ENCODE measurements around the gene WDR49. TPM values are rescaled to one million over a fixed set of nuclear protein-coding genes. Genes with fewer than 3 reads are reported as not detected.

WDR49 gene
- 0.50 and 0.87 TPM in 2 replicates for total RNA-seq

- DNase-seq (ENCODE audit: low read depth) = peak; percentile 47
Observed at GRCh38 chr3:167653760-167654159, at the start of gene WDR49. TSS of gene WDR49 (minus strand) at chr3:167653942. CDS start at chr3:167653425, 517 bp downstream.

GRCh38 chr3:167700926-167701325 lies 47.2 kb upstream of the WDR49 start:
- DNase-seq (ENCODE audit: low read depth) = no peak

GRCh38 chr3:167700046-167700445 lies 46.3 kb upstream of the WDR49 start:
- DNase-seq (ENCODE audit: low read depth) = no peak

DNA sequence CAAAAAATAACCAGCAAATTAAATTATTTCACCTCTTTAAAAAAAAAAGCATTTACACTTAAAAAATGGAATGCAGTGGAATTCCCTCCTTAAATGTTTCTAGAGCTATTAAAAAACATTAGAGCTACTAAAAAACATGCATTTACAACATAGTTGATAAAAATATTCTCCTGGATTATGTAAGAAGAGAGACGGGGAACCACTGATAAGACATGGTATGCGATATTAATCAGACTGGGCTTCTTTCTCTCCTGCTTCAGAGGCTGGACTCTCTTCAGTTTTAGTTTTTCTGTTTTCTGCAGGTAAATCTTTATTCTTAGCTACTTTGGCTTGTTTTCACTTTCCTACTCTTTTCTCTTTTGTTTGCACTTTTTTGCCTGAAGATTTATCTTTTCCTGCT lies 40.4 kb upstream of the WDR49 start:
- DNase-seq (ENCODE audit: low read depth) = no peak

DNA sequence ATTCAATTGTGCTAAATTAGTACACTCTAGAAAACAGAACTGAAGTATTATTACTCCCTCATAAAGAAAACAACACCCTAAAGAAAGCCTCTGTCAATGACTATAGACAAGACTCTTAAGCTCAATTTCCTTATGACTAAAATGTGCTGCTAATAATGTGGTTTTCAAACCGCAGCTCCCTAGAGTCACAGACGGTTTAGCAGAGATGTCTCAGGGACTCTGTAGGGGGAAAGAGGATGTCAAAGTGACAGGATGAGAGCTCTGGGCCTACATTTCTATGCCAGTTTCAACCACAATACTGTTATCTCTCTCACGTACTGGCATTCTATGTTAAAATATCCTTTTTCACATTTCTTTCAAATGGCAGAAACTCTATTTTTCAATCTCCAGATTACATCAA lies 37.6 kb upstream of the WDR49 start:
- no peak for DNase-seq (ENCODE audit: low read depth)

DNA sequence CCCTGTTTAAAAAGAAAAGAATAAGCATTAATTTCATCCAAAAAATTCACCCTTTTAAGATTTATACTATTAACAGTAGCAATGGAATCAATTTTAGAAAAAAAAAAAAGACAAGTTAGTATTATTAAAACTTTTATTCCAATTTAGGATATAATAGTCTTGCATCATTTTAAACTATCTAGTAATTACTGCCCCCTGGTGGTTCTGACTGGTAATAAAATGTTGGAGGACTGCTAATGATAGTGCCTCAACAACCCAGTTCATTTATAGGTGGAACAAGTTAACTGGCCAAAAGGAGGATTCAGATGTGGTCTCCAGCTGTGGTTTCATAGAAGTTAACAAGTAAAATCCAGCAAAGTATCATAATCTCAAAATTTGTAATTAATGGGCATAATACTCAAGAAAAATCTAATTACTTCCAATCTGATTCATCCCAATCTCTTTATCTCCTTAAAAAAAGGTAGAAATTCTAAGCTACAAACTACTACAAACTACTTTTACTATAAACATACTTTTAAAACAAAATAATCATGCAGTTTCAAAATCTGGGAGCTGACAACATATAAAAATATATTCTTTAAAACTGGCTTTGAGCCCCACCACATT lies 30.7 kb upstream of the WDR49 start:
- DNase-seq (ENCODE audit: low read depth) = peak; percentile 63

DNA sequence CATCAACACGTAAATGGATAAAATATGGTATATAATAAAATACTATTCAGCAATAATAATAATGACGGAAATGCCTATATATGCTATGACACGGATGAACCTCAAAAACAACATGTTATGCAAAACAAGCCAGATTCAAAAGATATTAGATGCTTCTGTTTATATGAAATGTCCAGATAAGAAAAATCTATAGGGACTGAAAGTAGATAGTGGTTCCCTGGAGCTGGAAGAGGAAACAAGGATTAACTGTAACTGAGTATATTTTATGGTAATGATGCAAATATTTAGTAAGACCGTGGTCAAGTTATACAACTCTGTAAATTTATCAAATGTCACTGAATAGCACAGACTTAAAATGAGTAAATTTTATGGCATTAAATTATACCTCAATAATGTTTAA lies 25.8 kb upstream of the WDR49 start:
- DNase-seq (ENCODE audit: low read depth) = no peak

DNA sequence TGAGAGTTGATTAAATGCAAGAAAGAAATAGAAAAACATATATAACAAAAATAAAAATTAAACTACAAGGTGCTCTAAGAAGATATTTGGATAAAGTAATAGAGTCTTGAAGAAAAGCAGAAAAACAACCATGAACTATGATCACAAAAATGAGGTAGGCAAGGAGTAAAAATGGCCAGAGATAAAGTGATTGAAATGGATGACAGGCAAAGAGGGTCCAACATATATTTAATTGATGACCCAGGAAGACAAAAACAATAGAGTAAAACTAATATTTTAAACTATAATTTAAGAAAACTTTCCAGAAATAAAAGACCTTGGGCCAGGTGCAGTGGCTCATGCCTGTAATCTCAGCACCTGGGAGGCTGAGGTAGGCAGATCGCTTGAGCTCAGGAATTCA lies 22.1 kb upstream of the WDR49 start:
- DNase-seq (ENCODE audit: low read depth) = no peak

DNA sequence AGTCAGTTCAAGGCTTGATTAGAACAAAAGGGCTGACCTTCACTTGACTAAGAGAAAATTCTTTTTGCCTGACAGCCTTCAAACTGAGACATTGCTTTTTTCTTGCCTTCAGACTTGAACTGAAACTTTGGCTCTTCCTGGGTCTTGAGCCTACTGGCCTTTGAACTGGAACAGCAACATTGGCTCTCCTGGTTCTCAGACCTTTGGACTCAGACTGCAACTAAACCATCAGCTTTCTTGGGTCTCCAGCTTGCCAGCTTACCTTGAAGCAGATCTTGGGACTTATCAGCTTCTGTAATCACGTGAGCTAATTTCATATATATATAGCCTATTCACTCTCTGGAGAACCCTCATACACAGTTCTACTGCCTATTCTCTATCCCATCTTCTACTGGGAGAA lies 19.5 kb upstream of the WDR49 start:
- no peak for DNase-seq (ENCODE audit: low read depth)

DNA sequence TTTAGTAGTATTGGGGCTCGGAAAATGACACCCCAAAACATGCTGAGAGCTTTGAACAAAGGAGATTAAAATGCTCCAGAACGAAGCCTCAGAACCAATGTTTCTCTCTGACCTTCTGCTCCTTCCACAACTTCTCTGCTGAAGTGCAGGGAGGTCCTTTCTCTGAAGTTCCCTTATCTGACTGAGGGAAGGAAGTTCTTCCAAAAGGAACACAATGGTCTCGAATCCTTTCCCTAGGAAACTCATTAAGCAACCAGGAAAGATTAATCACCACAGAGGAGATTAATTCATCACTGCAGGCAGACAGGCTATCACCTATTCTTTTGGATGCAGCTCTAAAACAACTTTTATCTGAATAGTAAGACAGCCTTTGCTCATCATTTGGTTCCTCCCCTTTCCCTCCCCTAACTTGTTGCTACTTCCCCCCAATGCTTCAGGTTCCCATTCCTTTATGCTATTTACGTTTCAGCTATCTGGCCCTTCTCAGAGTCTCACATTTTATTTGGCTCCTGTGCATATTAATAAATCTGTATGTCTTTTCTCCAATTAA lies 18.2 kb upstream of the WDR49 start:
- no peak for DNase-seq (ENCODE audit: low read depth)

- no peak for DNase-seq (ENCODE audit: low read depth)
Observed at GRCh38 chr3:167669699-167670098, 16.0 kb upstream of the WDR49 start.

DNA sequence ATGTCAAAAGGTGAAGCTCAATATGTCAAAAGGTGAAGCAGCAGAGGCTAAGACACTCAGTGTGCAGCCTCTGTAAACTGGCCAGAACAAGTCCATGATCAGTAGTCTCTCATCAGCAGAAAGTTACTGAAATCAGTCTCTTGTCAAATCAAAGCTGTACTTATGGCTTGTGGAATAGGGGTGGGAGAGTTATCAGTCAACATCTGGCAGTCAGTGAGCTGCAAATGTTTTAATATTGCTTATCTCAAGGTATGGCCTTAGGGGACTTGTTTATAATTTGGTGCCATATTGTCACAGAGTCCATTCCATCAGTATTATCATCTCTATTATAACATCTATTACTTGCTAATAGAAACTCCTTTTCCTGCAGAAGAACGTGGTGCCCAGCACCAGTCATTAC lies 14.9 kb upstream of the WDR49 start:
- DNase-seq (ENCODE audit: low read depth) = no peak

GRCh38 chr3:167666563-167666962 lies 12.8 kb upstream of the WDR49 start:
- DNase-seq (ENCODE audit: low read depth) = no peak

DNA sequence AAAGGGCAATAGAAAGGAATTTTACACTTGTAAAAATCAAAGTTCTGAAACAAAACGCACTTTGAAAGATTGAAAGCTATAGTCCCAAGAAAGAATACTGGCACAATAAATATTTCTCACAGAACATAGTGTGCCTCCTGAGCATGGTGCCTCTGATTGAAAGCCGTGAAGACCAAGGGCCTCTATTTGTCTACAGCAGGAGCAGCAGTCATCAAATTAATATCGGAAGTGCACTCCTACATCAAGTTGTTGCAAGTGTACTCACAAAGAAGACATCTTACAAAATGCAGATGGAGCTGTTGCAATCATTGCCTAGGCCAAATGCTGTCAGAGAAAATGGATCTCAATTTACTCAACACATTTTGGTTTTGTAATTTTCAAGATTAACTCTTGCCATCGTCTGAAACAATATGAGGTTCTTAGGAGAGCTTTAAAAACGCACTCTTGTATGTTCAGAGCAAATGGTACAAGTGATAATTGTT lies 9.2 kb upstream of the WDR49 start:
- DNase-seq (ENCODE audit: low read depth) = no peak

DNA sequence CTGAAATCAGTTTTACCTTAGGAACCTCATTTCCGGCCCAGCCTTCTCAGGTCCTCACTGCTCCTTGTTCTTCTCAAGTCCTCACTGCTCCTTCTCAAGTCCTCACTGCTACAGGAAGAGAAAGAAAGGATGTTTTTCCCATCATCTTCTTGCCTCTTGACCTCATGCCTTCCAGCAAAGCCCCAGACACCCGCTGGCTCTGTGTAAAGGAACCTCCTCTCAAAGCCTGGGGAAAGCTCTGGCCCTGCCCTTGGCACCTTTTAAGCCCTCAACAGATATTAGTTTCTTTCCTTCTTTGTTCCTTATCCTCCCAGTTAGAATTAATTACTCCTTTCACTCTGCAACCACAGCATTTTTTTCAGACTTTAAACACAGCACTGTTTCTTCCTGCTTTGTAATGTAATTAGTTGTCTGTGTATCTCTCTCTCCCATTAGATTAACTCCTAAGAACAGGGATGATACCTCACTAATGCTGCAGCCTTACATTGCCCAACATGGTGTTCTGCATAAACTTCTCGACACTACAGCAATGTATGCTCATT lies 4.0 kb upstream of the WDR49 start:
- no peak for DNase-seq (ENCODE audit: low read depth)

- no peak for DNase-seq (ENCODE audit: low read depth)
Observed at GRCh38 chr3:167656821-167657220, 3.1 kb upstream of the WDR49 start.

- DNase-seq (ENCODE audit: low read depth) = no peak
Observed at GRCh38 chr3:167653155-167653554, 587 bp downstream of the WDR49 start.

DNA sequence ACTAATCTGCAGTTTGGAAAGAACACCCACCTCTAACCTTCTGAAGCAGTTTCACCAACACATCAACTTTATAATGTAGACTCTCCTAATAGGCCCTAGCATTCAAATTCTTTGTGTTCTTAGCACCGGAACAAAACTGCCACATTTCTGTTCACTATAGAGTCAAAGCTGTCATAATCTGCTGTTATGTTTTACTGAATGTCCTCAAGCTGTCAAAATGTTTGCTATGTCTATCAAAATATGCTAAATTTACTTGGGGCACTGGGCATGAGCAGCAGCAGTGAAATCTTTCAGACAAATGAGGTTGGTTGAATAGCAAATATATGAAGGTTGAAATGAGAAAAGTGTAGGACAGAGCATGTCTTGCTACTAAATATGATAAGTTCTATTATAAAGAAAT lies 1.9 kb downstream of the WDR49 start:
- DNase-seq (ENCODE audit: low read depth) = no peak

GRCh38 chr3:167650459-167650858 lies 3.3 kb downstream of the WDR49 start:
- no peak for DNase-seq (ENCODE audit: low read depth)

- no peak for DNase-seq (ENCODE audit: low read depth)
Observed at GRCh38 chr3:167649746-167650145, 4.0 kb downstream of the WDR49 start.

DNA sequence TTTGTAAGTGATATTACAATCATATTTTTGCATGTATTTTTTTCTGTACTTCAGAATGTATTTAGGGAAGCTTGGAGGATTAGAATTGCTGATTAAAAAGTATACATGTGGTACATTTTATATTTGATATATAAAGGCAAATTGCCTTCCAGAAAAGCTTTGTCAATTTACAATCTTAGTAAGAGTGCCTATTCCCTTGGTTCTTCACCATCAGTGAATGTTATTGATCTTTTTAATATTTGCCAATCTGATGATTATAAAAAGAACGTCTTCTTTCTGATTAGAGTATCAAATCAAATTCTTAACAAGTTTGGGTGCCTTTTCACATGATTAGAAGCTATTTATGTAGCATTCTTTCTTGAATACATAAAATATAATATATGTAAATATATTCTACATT lies 9.1 kb downstream of the WDR49 start:
- no peak for DNase-seq (ENCODE audit: low read depth)

GRCh38 chr3:167631471-167631870 lies 22.3 kb downstream of the WDR49 start:
- no peak for DNase-seq (ENCODE audit: low read depth)

DNA sequence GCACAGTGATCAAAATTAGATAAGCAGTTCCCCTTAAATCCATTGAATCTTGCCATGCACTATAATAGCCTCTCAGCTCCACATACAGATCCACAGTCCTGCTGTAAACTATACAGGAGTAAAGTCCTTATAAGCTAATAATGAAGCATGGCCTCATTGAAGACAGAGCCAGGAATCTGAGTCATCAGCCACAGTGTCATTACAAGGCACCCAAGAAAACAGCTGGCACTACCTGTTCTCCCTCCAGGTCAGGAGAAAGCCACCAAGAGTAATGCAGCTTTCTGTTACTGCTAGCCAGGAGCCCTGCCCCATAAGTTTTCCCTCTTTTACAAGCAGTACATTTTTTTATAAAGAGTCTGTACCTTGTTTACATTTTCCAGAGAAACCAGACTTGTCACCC lies 27.3 kb downstream of the WDR49 start:
- DNase-seq (ENCODE audit: low read depth) = peak; percentile 6

GRCh38 chr3:167615030-167615429 lies 38.7 kb downstream of the WDR49 start:
- no peak for DNase-seq (ENCODE audit: low read depth)
